Forelimb muscle (tissue), 1 donor: ENCODE results near the gene PASD1. TPM values are rescaled to one million over a fixed set of nuclear protein-coding genes. Genes with fewer than 3 reads are reported as not detected.
"Not testable (repeated sequence)": the region's sequence is repeated elsewhere in the genome, so short reads cannot be mapped to it uniquely, and the experiment has no call there.

Source experiments
- DNase-seq: peaks from one replicate; pipeline ENCODE4 v3.0.0-alpha.2; 2013; ENCODE audit warnings: low read depth
- polyA plus RNA-seq: library from polyadenylated mRNA; unstranded; fragments of 120-200 nt; gene quantifications from one replicate; pipeline ENCODE4 v1.2.1, GENCODE V29; 2013; ENCODE audit not compliant: insufficient read length

PASD1 gene
- polyA plus RNA-seq, 1 donor, result 0.08 TPM

GRCh38 chrX:151624677-151625076 is 61.2 kb downstream of the PASD1 start:
- DNase-seq, result no peak

- no peak for DNase-seq
Measured at GRCh38 chrX:151631822-151632221, 68.3 kb downstream of the PASD1 start.

- no peak for DNase-seq
Measured at GRCh38 chrX:151633157-151633556, 69.7 kb downstream of the PASD1 start.

GRCh38 chrX:151634937-151635336 is 71.5 kb downstream of the PASD1 start:
- no peak for DNase-seq

GRCh38 chrX:151641564-151641963 is 78.1 kb downstream of the PASD1 start:
- DNase-seq, result no peak

- DNase-seq, result no peak
Measured at GRCh38 chrX:151675121-151675746, 111.8 kb downstream of the PASD1 start.

GRCh38 chrX:151676196-151676595 is 112.7 kb downstream of the PASD1 start:
- no peak for DNase-seq

- no peak for DNase-seq
Measured at GRCh38 chrX:151679798-151680402, 116.4 kb downstream of the PASD1 start.

GRCh38 chrX:151680805-151681204 is 117.3 kb downstream of the PASD1 start:
- no peak for DNase-seq

- no peak for DNase-seq
Measured at GRCh38 chrX:151687635-151688034, 124.2 kb downstream of the PASD1 start.

- no peak for DNase-seq
Measured at GRCh38 chrX:151688695-151689094, 125.2 kb downstream of the PASD1 start.

- DNase-seq, result no peak
Measured at GRCh38 chrX:151692825-151693224, 129.3 kb downstream of the PASD1 start.

GRCh38 chrX:151694121-151694520 is 130.6 kb downstream of the PASD1 start:
- DNase-seq, result no peak

GRCh38 chrX:151694661-151695582 is 131.4 kb downstream of the PASD1 start, which contains the start of gene PRRG3:
Gene PRRG3, plus strand, starts transcription at chrX:151695458. Its CDS starts 3,357 bp downstream, at chrX:151698815.
- no peak for DNase-seq

GRCh38 chrX:151695583-151696340 is 132.3 kb downstream of the PASD1 start:
- DNase-seq, result no peak

- DNase-seq, result not testable (repeated sequence)
Measured at GRCh38 chrX:151697082-151697481, 133.6 kb downstream of the PASD1 start.

- peak; percentile 74 for DNase-seq
Measured at GRCh38 chrX:151697522-151697921, 134.0 kb downstream of the PASD1 start.

- DNase-seq, result no peak
Measured at GRCh38 chrX:151698485-151698884, 135.0 kb downstream of the PASD1 start.

- no peak for DNase-seq
Measured at GRCh38 chrX:151699746-151700145, 136.3 kb downstream of the PASD1 start.

- no peak for DNase-seq
Measured at GRCh38 chrX:151700581-151700980, 137.1 kb downstream of the PASD1 start.

GRCh38 chrX:151701071-151701470 is 137.6 kb downstream of the PASD1 start:
- no peak for DNase-seq

GRCh38 chrX:151701531-151701930 is 138.1 kb downstream of the PASD1 start:
- DNase-seq, result no peak
